ENCODE measurements around the gene TAGAP. TPM values are rescaled to one million over a fixed set of nuclear protein-coding genes. Genes with fewer than 3 reads are reported as not detected.

Gene TAGAP
- total RNA-seq, 1 experiment from 2014 or later = not detected

DNA sequence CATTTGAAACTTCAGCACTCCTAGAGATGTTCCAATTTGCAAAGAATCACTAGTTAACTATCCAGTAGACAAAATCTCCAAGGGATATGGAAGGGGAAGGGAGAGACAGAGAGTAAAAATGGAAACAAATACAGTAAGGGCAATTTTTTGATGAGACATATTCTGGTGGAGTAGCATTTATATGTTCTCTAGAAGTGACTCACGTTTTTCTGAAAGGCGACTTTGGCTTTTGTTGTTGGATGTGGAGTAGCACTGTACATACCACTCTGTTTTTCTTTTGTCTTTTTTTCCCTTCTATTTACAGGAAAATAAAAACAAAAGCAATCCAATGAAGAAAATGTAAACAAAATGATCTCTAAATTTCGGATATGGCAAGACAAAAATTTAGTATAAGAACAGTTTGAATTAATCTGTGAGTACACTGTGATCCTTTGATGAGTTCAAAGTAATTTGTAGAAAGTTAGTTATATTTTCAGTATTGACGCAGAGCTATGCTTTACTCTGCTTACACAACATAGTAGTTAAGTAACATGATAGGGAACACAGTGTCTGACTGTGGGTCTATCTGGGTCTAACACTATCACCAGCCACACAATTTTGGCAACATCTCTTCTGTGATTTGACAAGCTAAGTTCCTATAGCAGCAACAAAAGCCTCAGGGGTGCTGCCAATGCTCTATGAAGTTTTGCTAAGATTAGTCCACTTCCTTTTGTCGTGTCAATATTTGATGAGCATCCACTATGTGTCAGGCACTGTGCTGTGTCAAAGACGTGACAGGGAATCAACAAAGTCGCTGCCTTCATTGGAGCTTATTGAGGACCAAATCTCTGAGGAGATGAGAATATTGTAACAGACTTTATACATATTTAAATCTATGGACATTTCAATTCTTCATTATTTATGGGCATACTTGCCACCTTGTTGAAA, 27.3 kb upstream of the TAGAP start:
- H4K5ac ChIP-seq (ENCODE audit: insufficient read length, low read depth, low read length) = no peak overlapping the region
- H2BK120ac ChIP-seq (ENCODE audit: low read depth, low read length, poor library complexity, severe bottlenecking) = no peak overlapping the region
- peaks cover 51% of the 10 kb centered on the region for H3K27me3 Mint-ChIP-seq (ENCODE audit: low read depth)
- no peak overlapping the region for H3K56ac ChIP-seq (ENCODE audit: insufficient read length, low read depth, low read length)
- no peak overlapping the region for H3K27ac Mint-ChIP-seq
- no peaks in the 10 kb centered on the region for H3K27me3 ChIP-seq (ENCODE audit: insufficient read depth, low read length)
- no peak overlapping the region for H2BK20ac ChIP-seq (ENCODE audit: low read depth, low read length, poor library complexity, severe bottlenecking)
- H3K4me2 ChIP-seq (ENCODE audit: insufficient read depth, insufficient read length, low read length) = no peak overlapping the region
- no peaks in the 10 kb centered on the region for H3K79me1 ChIP-seq (ENCODE audit: insufficient read depth, low read depth, low read length, poor library complexity, severe bottlenecking)
- no peak overlapping the region for H2AFZ ChIP-seq (ENCODE audit: low read length)
- no peak overlapping the region for H3K23ac ChIP-seq (ENCODE audit: insufficient read length, low read depth, low read length)
- no peaks in the 10 kb centered on the region for H3K9me3 Mint-ChIP-seq
- H2BK12ac ChIP-seq (ENCODE audit: insufficient read length, low read depth, low read length) = no peak overlapping the region
- no peaks in the 10 kb centered on the region; a peak in 1 of 7 replicates for H3K36me3 Mint-ChIP-seq (ENCODE audit: insufficient read depth in 1 of 3, low read depth in 3 of 3)
- no peak overlapping the region for H2AK5ac ChIP-seq (ENCODE audit: insufficient read length, low read length)
- H4K91ac ChIP-seq (ENCODE audit: insufficient read length, low read depth, low read length) = no peak overlapping the region
- H2BK5ac ChIP-seq (ENCODE audit: insufficient read length, low read length) = no peak overlapping the region
- no peak overlapping the region for H3T11ph ChIP-seq (ENCODE audit: low read length)
- H3K9me3 ChIP-seq (ENCODE audit: control insufficient read depth, low read depth, low read length) = no peaks in the 10 kb centered on the region
- H2BK15ac ChIP-seq (ENCODE audit: low read depth, low read length) = no peak overlapping the region
- H3K27ac ChIP-seq (ENCODE audit: insufficient read length, low read depth, low read length) = no peak overlapping the region
- no peak overlapping the region for H3K9ac ChIP-seq (ENCODE audit: extremely low read depth, insufficient read length, low read length)
- H3K79me2 ChIP-seq (ENCODE audit: insufficient read depth, low read length) = no peaks in the 10 kb centered on the region
- TF ChIP-seq, protein P1, sequence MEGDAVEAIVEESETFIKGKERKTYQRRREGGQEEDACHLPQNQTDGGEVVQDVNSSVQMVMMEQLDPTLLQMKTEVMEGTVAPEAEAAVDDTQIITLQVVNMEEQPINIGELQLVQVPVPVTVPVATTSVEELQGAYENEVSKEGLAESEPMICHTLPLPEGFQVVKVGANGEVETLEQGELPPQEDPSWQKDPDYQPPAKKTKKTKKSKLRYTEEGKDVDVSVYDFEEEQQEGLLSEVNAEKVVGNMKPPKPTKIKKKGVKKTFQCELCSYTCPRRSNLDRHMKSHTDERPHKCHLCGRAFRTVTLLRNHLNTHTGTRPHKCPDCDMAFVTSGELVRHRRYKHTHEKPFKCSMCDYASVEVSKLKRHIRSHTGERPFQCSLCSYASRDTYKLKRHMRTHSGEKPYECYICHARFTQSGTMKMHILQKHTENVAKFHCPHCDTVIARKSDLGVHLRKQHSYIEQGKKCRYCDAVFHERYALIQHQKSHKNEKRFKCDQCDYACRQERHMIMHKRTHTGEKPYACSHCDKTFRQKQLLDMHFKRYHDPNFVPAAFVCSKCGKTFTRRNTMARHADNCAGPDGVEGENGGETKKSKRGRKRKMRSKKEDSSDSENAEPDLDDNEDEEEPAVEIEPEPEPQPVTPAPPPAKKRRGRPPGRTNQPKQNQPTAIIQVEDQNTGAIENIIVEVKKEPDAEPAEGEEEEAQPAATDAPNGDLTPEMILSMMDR (conservative IDR thresholded peaks at IDR 0.05) = no peak
- H3K4me1 ChIP-seq (ENCODE audit: insufficient read depth, low read length) = no peaks in the 10 kb centered on the region
- no peak overlapping the region for H3K18ac ChIP-seq (ENCODE audit: insufficient read length, low read depth, low read length)
- H3K23me2 ChIP-seq (ENCODE audit: insufficient read length, low read depth, low read length, poor library complexity, severe bottlenecking) = no peaks in the 10 kb centered on the region
- H4K8ac ChIP-seq (replicated peaks; ENCODE audit: insufficient read length, low read depth, low read length) = no peak overlapping the region
- no CpG with 5 or more reads among the region's 7 CpGs for WGBS (ENCODE audit: extremely low coverage, insufficient read length, low lambda C conversion rate)
- peaks cover 17 to 22% of the 10 kb centered on the region in 2 experiments for H3K4me1 Mint-ChIP-seq
- no peak overlapping the region for H3K4me3 Mint-ChIP-seq
- no peaks in the 10 kb centered on the region for H4K20me1 ChIP-seq (ENCODE audit: control insufficient read depth, insufficient read depth, insufficient read length)
- no peak for DNase-seq
- no peak overlapping the region for H3K14ac ChIP-seq (ENCODE audit: insufficient read depth, low read length)
- no peak overlapping the region for H3K4ac ChIP-seq (ENCODE audit: low read depth, low read length)

All from H9 (cell line).